ENCODE measurements around the gene FAT2. TPM values are rescaled to one million over a fixed set of nuclear protein-coding genes. Genes with fewer than 3 reads are reported as not detected.
A peak's percentile ranks its signal among the peaks of the same experiment; 100 is the strongest.
"Not testable (repeated sequence)": the region's sequence is repeated elsewhere in the genome, so short reads cannot be mapped to it uniquely, and the experiment has no call there.

Gene FAT2
- total and polyA plus RNA-seq, 2 donors (not counting 1 experiment from before 2014, with no cell fraction given): not detected

DNA sequence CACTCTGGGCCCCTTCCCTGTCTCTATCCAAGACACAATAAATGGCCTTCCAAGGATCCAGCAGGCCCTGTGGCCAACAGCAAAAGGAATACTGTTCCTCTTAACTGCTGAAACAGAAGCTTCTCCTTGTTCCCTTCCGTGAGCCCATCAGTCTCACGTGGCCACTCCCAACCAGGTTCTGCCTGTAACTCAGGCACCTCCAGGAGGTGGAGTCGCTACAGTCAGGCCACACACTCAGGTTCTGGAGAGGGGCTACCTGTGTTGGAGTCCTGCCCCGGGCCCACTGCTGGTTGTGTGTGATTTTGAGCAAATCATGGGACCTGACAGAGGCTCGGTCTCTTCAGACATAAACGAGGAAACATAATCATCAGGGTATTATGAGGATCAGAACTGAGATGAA is 10.3 kb downstream of the FAT2 start:
- Histone ChIP-seq H3K9ac (ENCODE audit: low read length) (no peak overlapping the region), H3K4me2 (replicated peaks; ENCODE audit: low read depth, low read length, poor library complexity, severe bottlenecking) (no peak overlapping the region), H3K4me1 (ENCODE audit: control insufficient read depth in 2 of 2, insufficient read depth in 2 of 2, low read length in 2 of 2) (peaks cover 24 to 27% of the 10 kb centered on the region in 2 donors), H3K4me3 (ENCODE audit: control extremely low read depth in 1 of 5, extremely low read depth in 1 of 5, insufficient read depth in 1 of 5, low read depth in 2 of 5, low read length in 4 of 5) (no peak overlapping the region), H3K27ac (ENCODE audit: low read length in 2 of 2) (no peak overlapping the region), H3K27me3 (replicated peaks in 1 of 4; ENCODE audit: control extremely low read depth in 1 of 4, control insufficient read depth in 3 of 4, insufficient read depth in 4 of 4, low read length in 3 of 4) (peaks cover 0 to 4% (median 0%) of the 10 kb centered on the region in 4 experiments), H3K36me3 (replicated peaks in 1 of 2; ENCODE audit: control extremely low read depth in 1 of 2, control insufficient read depth in 1 of 2, extremely low read depth in 1 of 2, insufficient read depth in 2 of 2, low read length in 1 of 2) (no peaks in the 10 kb centered on the region), H3K79me2 (ENCODE audit: control insufficient read depth, insufficient read depth, low read length) (no peaks in the 10 kb centered on the region), H4K20me1 (ENCODE audit: control insufficient read depth, insufficient read depth, low read length, poor library complexity, severe bottlenecking) (no peaks in the 10 kb centered on the region), H3K9me3 (ENCODE audit: control extremely low read depth in 1 of 3, control insufficient read depth in 2 of 3, insufficient read depth in 1 of 3, low read length in 2 of 3) (peaks cover 0 to 2% (median 0%) of the 10 kb centered on the region in 3 donors), H2AFZ (ENCODE audit: insufficient read depth, low read depth, low read length, poor library complexity, severe bottlenecking) (no peak overlapping the region)
- intact Hi-C loops (cut with micrococcal nuclease): no loop called here
- POLR2A ChIA-PET: no interaction called here
- H3K9me3 Mint-ChIP-seq (ENCODE audit: insufficient read depth): no peaks in the 10 kb centered on the region
- DNase-seq: no peak
- H3K27me3 Mint-ChIP-seq: no peaks in the 10 kb centered on the region
- H3K4me3 Mint-ChIP-seq: no peak overlapping the region
- H3K4me1 Mint-ChIP-seq: peaks cover 21% of the 10 kb centered on the region
- CTCF ChIA-PET: no interaction called here
- TF ChIP-seq, protein P1, sequence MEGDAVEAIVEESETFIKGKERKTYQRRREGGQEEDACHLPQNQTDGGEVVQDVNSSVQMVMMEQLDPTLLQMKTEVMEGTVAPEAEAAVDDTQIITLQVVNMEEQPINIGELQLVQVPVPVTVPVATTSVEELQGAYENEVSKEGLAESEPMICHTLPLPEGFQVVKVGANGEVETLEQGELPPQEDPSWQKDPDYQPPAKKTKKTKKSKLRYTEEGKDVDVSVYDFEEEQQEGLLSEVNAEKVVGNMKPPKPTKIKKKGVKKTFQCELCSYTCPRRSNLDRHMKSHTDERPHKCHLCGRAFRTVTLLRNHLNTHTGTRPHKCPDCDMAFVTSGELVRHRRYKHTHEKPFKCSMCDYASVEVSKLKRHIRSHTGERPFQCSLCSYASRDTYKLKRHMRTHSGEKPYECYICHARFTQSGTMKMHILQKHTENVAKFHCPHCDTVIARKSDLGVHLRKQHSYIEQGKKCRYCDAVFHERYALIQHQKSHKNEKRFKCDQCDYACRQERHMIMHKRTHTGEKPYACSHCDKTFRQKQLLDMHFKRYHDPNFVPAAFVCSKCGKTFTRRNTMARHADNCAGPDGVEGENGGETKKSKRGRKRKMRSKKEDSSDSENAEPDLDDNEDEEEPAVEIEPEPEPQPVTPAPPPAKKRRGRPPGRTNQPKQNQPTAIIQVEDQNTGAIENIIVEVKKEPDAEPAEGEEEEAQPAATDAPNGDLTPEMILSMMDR (IDR thresholded peaks at IDR 0.05): no peak
- no peak for TF ChIP-seq EZH2 (IDR thresholded peaks at IDR 0.05; ENCODE audit: borderline replicate concordance, insufficient read depth, low read depth, low read length, poor library complexity, severe bottlenecking)
- WGBS (ENCODE audit: insufficient coverage): 97% methylated on average over 5 of the region's 6 CpGs
- no peak overlapping the region for H3K27ac Mint-ChIP-seq
- no peak for ATAC-seq (ENCODE audit: low read depth)

DNA sequence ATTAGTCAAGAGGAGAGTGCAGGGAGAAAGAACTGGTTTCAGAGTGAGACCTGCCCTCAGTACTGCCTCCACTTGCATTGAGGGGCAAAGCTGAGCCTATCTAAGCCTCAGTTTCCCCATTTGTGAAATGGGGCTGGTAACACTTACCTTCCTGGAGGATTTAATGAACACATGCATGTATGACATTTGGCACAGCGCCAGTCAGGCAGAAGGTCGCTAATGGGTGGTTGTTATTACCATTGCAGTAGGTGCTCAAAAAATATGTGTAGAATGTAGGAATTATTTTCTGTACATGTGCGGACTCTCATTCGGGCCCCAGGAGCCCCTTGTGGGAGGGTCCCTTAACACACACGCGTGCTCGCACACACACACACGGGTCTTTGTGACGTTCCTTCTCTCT is 10.9 kb downstream of the FAT2 start:
- no peak overlapping the region for H3K27ac ChIP-seq (ENCODE audit: low read length in 2 of 2)
- no peaks in the 10 kb centered on the region for H3K79me2 ChIP-seq (ENCODE audit: control insufficient read depth, insufficient read depth, low read length)
- no peak overlapping the region for H3K9ac ChIP-seq (ENCODE audit: low read length)
- no peak for TF ChIP-seq EZH2 (IDR thresholded peaks at IDR 0.05; ENCODE audit: borderline replicate concordance, insufficient read depth, low read depth, low read length, poor library complexity, severe bottlenecking)
- TF ChIP-seq, protein P1 (IDR thresholded peaks at IDR 0.05): no peak
- 98% methylated on average over 9 of the region's 9 CpGs for WGBS (ENCODE audit: insufficient coverage)
- intact Hi-C loops (cut with micrococcal nuclease): no loop called here
- H2AFZ ChIP-seq (ENCODE audit: insufficient read depth, low read depth, low read length, poor library complexity, severe bottlenecking): no peak overlapping the region
- peaks cover 21% of the 10 kb centered on the region for H3K4me1 Mint-ChIP-seq
- ChIA-PET CTCF (no interaction called here), POLR2A (no interaction called here)
- DNase-seq: peak; percentile 7
- H3K4me2 ChIP-seq (replicated peaks; ENCODE audit: low read depth, low read length, poor library complexity, severe bottlenecking): no peak overlapping the region
- peaks cover 0 to 2% (median 0%) of the 10 kb centered on the region in 3 donors for H3K9me3 ChIP-seq (ENCODE audit: control extremely low read depth in 1 of 3, control insufficient read depth in 2 of 3, insufficient read depth in 1 of 3, low read length in 2 of 3)
- H3K4me1 ChIP-seq (ENCODE audit: control insufficient read depth in 2 of 2, insufficient read depth in 2 of 2, low read length in 2 of 2): peaks cover 24 to 27% of the 10 kb centered on the region in 2 donors
- H3K27me3 ChIP-seq (replicated peaks in 1 of 4; ENCODE audit: control extremely low read depth in 1 of 4, control insufficient read depth in 3 of 4, insufficient read depth in 4 of 4, low read length in 3 of 4): peaks cover 0 to 4% (median 0%) of the 10 kb centered on the region in 4 experiments
- no peaks in the 10 kb centered on the region for H3K9me3 Mint-ChIP-seq (ENCODE audit: insufficient read depth)
- no peak overlapping the region for H3K4me3 ChIP-seq (ENCODE audit: control extremely low read depth in 1 of 5, extremely low read depth in 1 of 5, insufficient read depth in 1 of 5, low read depth in 2 of 5, low read length in 4 of 5)
- no peak for ATAC-seq (ENCODE audit: low read depth)
- no peak overlapping the region for H3K4me3 Mint-ChIP-seq
- H3K27ac Mint-ChIP-seq: no peak overlapping the region
- no peaks in the 10 kb centered on the region for H3K27me3 Mint-ChIP-seq
- H4K20me1 ChIP-seq (ENCODE audit: control insufficient read depth, insufficient read depth, low read length, poor library complexity, severe bottlenecking): no peaks in the 10 kb centered on the region
- H3K36me3 ChIP-seq (replicated peaks in 1 of 2; ENCODE audit: control extremely low read depth in 1 of 2, control insufficient read depth in 1 of 2, extremely low read depth in 1 of 2, insufficient read depth in 2 of 2, low read length in 1 of 2): no peaks in the 10 kb centered on the region

DNA sequence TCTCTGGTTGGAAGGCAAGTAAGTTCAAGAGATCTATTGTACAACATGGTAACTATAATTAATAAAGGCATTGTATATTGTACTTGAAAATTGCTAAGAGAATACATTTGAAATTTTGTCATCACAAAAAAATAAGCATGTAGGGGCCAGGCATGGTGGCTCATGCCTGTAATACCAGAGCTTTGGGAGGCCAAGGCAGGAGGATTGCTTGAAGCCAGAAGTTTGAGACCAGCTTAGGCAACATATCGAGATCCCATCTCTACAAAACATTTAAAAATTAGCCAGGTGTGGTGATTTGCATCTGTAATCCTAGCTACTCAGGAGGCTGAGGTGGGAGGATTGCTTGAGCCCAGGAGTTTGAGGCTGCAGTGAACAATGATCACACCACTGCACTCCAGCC is 12.0 kb downstream of the FAT2 start:
- CTCF ChIA-PET; H3K9ac ChIP-seq (ENCODE audit: low read length); H3K27ac Mint-ChIP-seq; H3K79me2 ChIP-seq (ENCODE audit: control insufficient read depth, insufficient read depth, low read length); H3K27me3 Mint-ChIP-seq; DNase-seq; H3K4me3 ChIP-seq (ENCODE audit: control extremely low read depth in 1 of 5, extremely low read depth in 1 of 5, insufficient read depth in 1 of 5, low read depth in 2 of 5, low read length in 4 of 5); POLR2A ChIA-PET; H4K20me1 ChIP-seq (ENCODE audit: control insufficient read depth, insufficient read depth, low read length, poor library complexity, severe bottlenecking); H3K27ac ChIP-seq (ENCODE audit: low read length in 2 of 2); ATAC-seq (ENCODE audit: low read depth); H3K27me3 ChIP-seq (replicated peaks in 1 of 4; ENCODE audit: control extremely low read depth in 1 of 4, control insufficient read depth in 3 of 4, insufficient read depth in 4 of 4, low read length in 3 of 4); H3K9me3 Mint-ChIP-seq (ENCODE audit: insufficient read depth); H3K9me3 ChIP-seq (ENCODE audit: control extremely low read depth in 1 of 3, control insufficient read depth in 2 of 3, insufficient read depth in 1 of 3, low read length in 2 of 3); H3K4me3 Mint-ChIP-seq; intact Hi-C loops (cut with micrococcal nuclease); H2AFZ ChIP-seq (ENCODE audit: insufficient read depth, low read depth, low read length, poor library complexity, severe bottlenecking); H3K36me3 ChIP-seq (replicated peaks in 1 of 2; ENCODE audit: control extremely low read depth in 1 of 2, control insufficient read depth in 1 of 2, extremely low read depth in 1 of 2, insufficient read depth in 2 of 2, low read length in 1 of 2): not testable (repeated sequence)
- peak overlapping the region; percentile 74 for H3K4me2 ChIP-seq (replicated peaks; ENCODE audit: low read depth, low read length, poor library complexity, severe bottlenecking)
- H3K4me1 Mint-ChIP-seq: peaks cover 21% of the 10 kb centered on the region
- no CpG with 5 or more reads among the region's 1 CpG for WGBS (ENCODE audit: insufficient coverage)
- peaks cover 24 to 27% of the 10 kb centered on the region in 2 donors for H3K4me1 ChIP-seq (ENCODE audit: control insufficient read depth in 2 of 2, insufficient read depth in 2 of 2, low read length in 2 of 2)
